WI38 (cell line): ENCODE measurements around the gene STK24.
"Not testable (repeated sequence)": the region's sequence is repeated elsewhere in the genome, so short reads cannot be mapped to it uniquely, and the experiment has no call there.

Experiments
- H3K4me3 ChIP-seq: 2 replicates; pipeline ENCODE4 v1.5.1; 2011; ENCODE audit warnings: low read depth, mild to moderate bottlenecking, control low read depth, low read length
- TF ChIP-seq, protein P1 (sequence below): IDR thresholded peaks from 2 replicates; pipeline ENCODE4 v1.5.1; 2012; ENCODE audit warnings: low read depth, mild to moderate bottlenecking, control low read depth, low read length

STK24 gene

DNA sequence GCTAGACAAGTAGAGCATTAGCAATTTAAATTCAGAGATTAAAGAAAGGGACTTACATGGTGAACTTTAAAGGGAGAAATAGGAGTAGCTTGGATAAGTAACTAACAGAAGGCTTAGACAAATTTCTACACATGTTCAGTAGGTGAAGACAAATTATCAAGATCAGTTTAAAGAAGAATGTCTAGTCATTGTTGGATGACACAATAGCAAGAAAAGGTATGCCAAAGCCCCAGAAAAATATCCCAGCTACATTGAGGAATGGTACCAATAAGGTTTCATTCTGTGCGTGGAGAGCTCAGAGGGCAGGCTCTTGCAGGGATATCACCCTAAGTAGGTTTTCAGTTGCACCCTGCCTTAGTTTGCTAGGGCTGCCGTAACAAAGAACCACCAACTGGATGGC, 3.5 kb upstream of the STK24 start:
- no peak overlapping the region for H3K4me3 ChIP-seq
- TF ChIP-seq, protein P1, sequence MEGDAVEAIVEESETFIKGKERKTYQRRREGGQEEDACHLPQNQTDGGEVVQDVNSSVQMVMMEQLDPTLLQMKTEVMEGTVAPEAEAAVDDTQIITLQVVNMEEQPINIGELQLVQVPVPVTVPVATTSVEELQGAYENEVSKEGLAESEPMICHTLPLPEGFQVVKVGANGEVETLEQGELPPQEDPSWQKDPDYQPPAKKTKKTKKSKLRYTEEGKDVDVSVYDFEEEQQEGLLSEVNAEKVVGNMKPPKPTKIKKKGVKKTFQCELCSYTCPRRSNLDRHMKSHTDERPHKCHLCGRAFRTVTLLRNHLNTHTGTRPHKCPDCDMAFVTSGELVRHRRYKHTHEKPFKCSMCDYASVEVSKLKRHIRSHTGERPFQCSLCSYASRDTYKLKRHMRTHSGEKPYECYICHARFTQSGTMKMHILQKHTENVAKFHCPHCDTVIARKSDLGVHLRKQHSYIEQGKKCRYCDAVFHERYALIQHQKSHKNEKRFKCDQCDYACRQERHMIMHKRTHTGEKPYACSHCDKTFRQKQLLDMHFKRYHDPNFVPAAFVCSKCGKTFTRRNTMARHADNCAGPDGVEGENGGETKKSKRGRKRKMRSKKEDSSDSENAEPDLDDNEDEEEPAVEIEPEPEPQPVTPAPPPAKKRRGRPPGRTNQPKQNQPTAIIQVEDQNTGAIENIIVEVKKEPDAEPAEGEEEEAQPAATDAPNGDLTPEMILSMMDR = no peak

DNA sequence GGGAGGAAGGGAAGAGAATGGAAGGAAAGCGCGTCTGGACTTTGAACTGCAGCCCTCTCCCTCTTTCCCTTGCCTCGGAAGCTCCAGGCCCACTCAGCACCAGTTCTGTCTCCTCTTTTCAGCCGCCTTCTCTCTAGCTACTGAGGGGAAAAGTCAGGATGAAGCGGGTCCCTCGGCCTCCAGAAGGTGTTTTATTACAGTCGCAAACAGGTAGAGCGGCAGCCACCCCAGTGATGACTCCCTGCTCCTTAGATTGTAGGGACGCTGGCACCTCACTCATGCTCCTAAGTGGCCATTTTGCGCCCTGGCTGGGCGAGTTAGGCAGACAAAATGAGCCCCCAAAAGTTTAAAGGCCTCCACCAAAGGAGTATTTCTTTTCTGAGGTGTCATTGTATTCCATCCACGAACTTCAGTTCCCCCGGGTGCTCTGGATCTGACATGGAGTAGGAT, 954 bp upstream of the STK24 start:
- TF ChIP-seq, protein P1 = no peak
- peak overlapping the region; percentile 62 for H3K4me3 ChIP-seq

DNA sequence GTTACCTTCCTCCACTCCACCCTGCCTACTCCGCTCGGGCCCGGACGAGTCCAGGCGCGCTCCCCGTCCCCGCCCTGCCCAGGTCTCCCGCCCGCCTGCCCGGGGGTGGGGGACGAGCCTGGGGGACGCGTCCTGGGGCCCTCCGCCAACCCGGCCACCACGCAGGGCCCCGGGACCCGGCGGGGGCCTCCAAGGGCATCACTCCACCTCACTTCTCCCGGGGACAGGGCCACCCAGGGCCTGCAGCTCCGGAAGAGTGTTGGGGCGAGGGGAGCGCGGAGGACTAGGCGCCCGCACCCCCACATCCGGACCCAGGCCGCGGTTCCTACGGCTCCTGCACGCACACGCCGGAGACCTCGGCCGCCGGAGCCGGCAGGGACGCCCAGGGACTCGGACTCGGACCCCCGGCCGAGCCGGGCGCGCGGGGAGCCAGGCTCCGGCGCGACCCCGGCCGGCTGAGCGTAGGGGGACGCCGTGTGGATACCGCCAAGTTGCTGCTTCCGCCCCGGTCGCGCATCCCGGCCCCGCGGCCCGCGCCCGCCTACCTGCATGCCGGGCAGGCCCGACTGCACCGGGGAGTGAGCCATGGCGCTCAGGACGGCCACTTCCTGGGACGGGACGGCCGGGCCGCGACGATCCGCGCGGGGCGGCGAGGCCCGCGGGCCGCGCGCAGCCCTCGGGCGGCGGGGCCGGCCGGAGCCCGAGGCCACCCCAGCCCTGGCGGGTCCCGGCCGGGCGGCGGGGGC, 534 bp downstream of the STK24 start:
- TF ChIP-seq, protein P1 = no peak
- peak overlapping the region; percentile 72 for H3K4me3 ChIP-seq

DNA sequence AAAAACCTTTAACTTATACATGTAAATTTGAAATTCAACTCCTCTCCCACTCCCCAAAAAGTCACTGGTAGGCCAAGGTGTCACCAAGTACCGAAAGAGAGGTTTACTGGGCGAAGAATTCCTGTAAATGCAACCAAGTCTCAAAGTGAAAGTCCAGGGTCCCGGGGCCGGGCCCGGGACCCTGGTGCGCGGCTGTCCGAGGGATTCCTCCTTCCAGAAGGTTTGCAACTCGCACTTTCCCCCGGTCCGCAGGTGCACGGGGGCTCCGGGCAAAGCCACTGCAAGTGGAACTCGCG, 1.1 kb downstream of the STK24 start:
- TF ChIP-seq, protein P1 = no peak
- H3K4me3 ChIP-seq = peak overlapping the region; percentile 72

DNA sequence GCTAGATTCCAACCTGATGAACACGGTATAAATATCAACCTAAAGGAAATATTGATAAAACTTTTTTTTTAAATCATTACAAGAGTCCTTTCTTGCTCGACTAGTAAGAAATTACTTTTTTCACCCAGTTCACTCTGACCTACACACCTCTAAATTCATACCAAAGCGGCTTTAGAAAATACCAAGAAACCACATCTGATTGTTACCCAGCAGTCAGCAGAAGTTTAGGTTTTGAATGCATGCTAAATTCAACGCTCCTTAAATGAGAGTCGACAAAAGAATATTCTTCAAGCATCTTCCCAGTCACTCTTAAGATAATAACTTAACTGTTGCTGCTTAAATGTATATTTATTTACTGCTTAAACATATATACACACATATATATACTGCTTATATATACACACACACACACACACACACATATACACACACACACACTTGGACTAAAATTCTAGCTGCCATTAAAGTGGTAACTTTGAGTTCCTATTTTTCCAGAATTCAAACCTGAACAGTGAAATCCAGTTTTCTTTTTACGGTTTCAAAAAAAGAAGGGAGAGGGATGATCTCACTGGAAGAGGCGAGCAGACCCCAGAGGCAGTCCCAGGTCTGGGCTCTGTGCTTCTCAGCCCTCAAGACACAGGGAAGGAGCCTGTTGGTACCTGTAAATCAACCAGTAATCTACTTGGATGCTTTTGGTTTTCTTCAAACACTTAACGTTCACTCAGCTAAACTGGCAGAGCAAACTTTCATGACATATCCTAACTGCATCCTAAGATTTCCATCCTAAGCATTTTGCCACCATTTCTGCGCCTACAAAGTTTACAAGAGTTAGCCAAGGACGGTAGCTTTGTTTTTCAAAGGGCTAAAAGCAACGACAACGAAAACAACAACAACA, 1.7 kb downstream of the STK24 start:
- H3K4me3 ChIP-seq = peak overlapping the region; percentile 72
- TF ChIP-seq, protein P1 = no peak

DNA sequence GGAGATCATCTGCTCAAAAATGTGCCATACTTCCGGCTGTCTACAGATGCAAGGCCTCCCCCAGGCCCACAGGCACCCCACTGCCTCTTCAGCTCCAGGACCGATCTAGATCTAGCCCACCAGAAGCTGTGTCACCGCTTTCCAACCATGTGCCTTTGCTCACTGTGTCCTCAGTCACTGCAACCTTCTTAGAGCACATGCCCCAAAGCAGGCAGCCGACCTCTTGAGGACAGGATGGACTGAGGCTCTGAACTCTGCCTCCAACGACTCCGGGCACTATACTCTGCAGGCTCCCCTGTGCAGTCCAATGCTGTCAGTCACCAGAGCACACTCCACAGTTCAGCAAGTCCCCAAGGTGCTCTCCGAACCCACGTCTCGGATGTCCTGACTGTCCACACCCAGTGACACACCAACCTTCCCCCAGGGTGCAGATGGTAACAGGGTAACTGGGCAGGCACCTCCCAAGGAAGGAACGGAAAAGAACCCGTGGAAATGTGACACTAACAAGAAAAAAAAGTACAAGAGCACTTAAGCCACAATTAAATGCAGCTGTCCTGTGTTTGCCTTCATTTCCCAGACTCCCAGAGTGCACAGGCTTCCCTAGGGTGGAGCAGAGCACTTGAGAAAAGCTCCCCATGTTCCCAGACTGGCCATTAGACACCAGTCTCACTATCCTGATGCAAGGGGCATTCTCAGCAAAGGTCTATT, 4.8 kb downstream of the STK24 start:
- TF ChIP-seq, protein P1 = no peak

DNA sequence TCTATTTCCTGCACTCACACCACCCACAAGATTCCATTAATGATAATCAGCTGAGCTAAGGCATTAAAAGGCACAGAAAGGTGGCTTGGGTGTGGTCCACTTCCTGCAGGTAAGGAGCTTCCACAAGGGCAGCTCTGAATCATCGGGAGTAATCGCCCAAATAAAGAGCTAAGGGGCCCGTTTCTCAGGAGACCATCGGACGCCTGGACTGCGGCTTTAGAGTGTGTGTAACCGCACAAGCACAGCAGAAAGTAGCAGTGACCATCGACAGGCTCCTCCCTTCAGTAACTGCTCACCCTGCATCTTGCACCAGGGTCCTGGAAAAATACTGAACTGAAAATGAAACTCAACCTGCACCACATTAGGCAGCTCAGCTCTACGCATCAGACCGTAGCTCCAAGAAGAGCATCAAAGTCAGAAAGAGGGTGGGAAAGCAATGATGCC, 6.0 kb downstream of the STK24 start:
- TF ChIP-seq, protein P1 = no peak
- H3K4me3 ChIP-seq = no peak overlapping the region

More for the DNA sequence above, 4.8 kb downstream of the STK24 start:
- no peak overlapping the region for H3K4me3 ChIP-seq

DNA sequence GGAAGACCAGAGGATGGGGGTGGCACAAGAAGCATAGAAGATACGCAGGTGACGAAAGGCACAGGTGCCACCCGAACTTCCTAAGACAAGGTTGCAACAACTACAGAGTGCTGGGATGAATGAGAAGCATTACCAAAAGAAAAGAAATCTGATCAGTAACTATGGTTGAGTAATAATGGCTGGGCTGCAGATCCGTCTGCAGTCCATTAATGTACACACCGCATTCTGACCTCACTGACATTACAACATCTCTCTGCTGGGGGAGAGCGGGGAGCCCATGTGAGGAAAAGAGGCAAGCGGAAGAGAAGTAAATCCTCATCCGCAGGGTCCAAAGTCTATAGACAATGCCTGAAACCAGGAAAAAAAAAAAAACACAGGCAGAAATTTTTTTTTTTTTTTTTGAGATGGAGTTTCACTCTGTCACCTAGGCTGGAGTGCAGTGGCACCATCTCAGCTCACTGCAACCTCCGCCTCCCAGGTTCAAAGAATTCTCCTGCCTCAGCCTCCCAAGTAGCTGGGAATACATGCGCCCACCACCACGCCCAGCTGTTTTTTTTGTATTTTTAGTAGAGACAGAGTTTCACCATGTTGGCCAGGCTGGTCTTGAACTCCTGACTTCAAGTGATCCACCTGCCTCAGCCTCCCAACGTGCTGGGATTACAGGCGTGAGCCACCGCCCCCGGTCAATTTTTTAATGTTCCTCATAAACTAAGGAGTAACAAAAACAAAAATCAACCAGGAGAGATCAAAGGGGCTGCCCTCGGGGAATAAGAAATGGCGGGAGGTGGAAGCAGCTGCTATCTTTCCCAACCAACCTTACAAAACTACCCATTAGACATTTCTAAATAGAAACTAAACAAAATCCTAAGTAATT, 7.2 kb downstream of the STK24 start:
- not testable (repeated sequence) for H3K4me3 ChIP-seq
